SU-DHL-6 (cell line): ENCODE results near the gene CMA1.

Experiments used
- EZH2phosphoT487 ChIP-seq: fragments of 200-600 bp; sonication (generic), shearing (Covaris generic); conservative IDR thresholded peaks from 2 replicates; pipeline ENCODE4 v1.6.1; 2018; ENCODE audit warnings: mild to moderate bottlenecking, antibody characterized with exemption, low read length, moderate library complexity, mixed read lengths
- TF ChIP-seq, protein P1 (sequence below): fragments of 200-600 bp; sonication (generic); IDR thresholded peaks from one replicate; pipeline ENCODE4 v1.5.1; 2017; ENCODE audit warnings: antibody characterized with exemption, mild to moderate bottlenecking, low read length, moderate library complexity; ENCODE audit not compliant: insufficient read depth, poor library complexity, severe bottlenecking

GRCh38 chr14:24483604-24484252 lies 24.3 kb downstream of the CMA1 start:
- TF ChIP-seq, protein P1, sequence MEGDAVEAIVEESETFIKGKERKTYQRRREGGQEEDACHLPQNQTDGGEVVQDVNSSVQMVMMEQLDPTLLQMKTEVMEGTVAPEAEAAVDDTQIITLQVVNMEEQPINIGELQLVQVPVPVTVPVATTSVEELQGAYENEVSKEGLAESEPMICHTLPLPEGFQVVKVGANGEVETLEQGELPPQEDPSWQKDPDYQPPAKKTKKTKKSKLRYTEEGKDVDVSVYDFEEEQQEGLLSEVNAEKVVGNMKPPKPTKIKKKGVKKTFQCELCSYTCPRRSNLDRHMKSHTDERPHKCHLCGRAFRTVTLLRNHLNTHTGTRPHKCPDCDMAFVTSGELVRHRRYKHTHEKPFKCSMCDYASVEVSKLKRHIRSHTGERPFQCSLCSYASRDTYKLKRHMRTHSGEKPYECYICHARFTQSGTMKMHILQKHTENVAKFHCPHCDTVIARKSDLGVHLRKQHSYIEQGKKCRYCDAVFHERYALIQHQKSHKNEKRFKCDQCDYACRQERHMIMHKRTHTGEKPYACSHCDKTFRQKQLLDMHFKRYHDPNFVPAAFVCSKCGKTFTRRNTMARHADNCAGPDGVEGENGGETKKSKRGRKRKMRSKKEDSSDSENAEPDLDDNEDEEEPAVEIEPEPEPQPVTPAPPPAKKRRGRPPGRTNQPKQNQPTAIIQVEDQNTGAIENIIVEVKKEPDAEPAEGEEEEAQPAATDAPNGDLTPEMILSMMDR = no peak
- no peak for TF ChIP-seq EZH2phosphoT487
